ENCODE results near the gene MBOAT1.
"Not testable (repeated sequence)": the region's sequence is repeated elsewhere in the genome, so short reads cannot be mapped to it uniquely, and the experiment has no call there.

MBOAT1 gene

GRCh38 chr6:20169119-20169557, 43.1 kb downstream of the MBOAT1 start:
- DNase-seq, result no peak

DNA sequence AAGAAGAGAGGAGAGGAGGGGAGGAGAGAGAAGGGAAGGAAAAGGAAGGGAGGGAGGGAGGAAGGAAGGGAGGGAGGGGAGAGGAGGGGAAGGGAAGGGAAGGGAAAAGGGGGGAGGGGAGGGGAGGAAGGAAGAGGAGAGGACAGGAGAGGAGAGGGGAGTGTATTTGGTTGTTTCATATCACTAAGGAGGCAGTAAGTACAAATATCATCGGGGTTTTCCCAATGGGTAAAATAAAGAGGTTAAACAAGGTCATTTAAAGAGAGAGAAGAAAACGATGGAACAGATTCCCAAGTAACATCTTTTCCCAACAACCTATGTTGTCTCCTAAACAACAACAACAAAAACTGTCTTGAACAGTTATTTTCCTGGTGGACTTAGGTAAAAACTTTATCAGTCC, 43.6 kb downstream of the MBOAT1 start:
- peak; percentile 27 for DNase-seq

- DNase-seq, result no peak
Observed at GRCh38 chr6:20167601-20168000, 44.7 kb downstream of the MBOAT1 start.

DNA sequence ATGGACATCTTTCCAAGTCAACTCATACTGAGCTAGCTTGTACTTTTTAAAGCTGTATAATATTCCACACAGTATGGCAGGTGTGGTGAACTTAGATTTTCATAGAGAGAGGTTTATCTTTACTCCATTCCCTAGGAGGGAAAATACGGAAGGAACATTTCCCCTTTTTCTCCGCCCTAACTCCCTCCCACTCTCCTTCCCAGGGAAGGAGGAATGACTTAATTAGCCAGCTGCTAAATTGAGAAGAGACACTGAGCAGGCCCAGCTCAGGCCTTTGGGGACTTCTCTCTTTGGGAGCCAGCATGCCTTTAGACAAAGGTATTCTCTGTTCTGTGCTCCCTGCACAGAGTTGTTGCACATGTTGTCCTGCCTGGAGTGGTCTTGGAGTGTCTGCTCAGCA, 46.1 kb downstream of the MBOAT1 start:
- DNase-seq, result no peak

DNA sequence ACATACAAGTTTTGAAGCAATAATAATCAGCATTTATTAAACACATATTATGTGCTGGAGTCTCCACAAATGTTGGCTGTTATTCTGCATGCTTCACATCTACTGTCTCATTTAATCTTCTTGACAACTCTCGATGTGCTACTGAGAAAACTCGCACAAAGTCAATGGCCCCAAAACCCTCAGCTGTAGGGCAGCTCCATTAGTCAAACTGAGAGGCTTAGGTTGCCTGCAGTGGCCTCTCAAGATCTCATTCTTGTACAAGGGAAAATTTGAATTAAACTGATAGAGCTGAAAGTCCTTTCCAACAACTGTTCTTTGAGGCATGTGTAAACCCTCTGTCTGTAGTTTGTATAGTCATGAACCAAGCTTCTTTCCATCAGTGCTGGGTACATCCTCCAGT, 49.8 kb downstream of the MBOAT1 start:
- no peak for DNase-seq

- no peak for DNase-seq
Observed at GRCh38 chr6:20160541-20161283, 51.6 kb downstream of the MBOAT1 start.

DNA sequence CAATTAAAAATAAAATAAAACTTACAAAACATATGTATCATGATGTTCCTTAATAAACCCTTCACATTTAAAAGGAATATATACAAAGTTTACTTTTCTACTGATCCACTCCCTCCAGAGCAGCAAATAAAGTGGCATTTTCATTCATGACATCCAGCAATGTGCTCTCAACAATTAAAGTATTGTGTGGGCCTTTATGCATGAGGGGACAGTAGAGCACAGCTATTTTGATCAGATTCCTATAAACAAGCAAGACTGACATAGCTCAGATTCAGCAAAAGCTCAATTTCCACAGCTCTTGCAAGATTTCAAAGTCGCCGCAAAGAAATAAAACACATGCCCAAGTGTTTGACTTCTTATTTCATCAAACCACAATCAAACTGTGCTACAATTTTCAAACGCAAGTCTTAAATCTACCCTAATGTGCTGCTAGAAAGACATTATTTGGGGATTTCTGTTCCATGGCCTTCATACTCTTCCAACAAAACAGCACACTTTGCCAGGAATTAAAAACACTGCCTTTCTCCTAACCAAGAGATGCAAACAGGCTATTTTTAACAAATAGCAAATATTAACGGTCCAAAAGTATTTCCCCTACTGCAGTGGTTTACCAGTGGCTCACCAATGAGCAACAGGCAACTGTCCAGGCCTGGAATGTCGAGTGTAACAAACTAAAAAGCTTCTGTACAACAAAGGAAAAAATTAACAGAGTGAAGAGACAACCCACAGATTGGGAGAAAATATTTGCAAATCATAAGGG, 52.3 kb downstream of the MBOAT1 start:
- no peak for DNase-seq

GRCh38 chr6:20159098-20159497, 53.2 kb downstream of the MBOAT1 start:
- no peak for DNase-seq

GRCh38 chr6:20158676-20159075, 53.6 kb downstream of the MBOAT1 start:
- DNase-seq, result no peak

DNA sequence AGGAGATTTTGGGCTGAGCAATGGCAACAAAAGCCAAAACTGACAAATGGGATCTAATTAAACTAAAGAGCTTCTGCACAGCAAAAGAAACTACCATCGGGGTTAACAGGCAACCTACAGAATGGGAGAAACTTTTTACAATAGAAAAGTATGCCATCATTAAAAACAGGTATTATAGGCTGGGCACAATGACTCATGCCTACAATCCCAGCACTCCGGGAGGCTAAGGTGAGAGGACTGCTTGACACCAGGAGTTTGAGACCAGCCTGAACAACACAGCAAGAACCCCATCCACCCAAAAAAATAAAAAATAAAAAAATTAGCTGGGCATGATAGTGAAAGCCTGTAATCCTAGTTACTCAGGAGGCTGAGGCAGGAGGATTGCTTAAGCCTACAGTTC, 55.4 kb downstream of the MBOAT1 start:
- no peak for DNase-seq

DNA sequence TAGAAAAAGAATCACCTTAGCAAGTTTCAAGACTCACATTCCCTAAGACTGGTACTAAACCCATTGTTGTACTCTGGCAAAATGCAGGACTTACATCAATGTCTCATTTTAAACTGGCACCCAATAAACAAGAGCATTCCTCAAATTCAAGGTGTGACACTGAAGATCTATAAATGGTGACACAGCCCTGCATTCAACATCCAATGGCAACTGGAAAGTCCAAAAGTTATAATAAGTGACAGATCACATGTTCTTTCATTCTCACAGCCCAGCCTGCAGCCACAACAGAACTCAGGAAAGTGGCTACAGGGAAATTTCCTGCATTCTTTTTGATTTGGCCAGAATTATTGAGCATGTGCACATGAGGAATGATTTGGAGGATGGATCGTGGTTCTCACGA, 57.5 kb downstream of the MBOAT1 start:
- no peak for DNase-seq

- DNase-seq, result no peak
Observed at GRCh38 chr6:20153194-20153593, 59.1 kb downstream of the MBOAT1 start.

DNA sequence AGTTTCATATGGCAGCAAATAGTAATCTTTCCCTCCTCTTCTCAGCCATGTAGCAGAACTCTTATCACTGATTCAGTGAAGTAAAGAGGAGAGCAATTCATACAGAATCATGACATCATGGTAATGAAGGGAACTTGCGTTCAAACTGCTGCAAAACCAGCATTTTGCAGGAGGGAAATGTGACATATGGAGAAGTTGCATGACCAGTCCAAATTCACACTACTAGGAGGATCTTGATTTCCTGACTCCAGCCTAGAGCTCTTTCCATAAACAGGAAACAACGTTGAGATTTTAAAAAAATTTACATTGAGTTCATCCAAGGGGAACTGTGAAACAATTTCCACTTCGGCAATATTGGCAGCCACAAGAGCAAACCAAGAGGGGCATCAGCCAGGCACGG, 63.8 kb downstream of the MBOAT1 start:
- DNase-seq, result no peak

GRCh38 chr6:20147469-20147868, 64.8 kb downstream of the MBOAT1 start:
- DNase-seq, result no peak

GRCh38 chr6:20146831-20147230, 65.4 kb downstream of the MBOAT1 start:
- DNase-seq, result not testable (repeated sequence)

DNA sequence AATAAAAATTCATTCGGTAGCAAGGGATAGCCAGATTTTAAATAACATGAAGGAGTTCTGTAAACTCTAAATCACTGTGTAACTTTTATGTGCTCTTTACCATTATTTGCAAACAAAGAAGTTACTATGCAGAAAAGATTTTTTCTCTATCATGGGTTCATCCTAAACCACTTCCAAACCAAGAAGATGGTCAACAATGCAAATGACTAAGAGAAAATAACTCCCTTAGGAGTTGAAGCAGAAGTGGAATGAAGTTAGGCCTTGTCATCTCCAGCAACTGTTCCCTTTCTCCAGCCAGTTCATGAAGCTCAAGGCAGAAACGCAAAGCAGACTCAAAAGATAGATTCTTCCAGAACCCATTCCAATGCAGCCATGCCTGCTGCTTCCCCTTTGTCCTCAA, 66.0 kb downstream of the MBOAT1 start:
- DNase-seq, result no peak

- no peak for DNase-seq
Observed at GRCh38 chr6:20142866-20143265, 69.4 kb downstream of the MBOAT1 start.

GRCh38 chr6:20141931-20142330, 70.3 kb downstream of the MBOAT1 start:
- DNase-seq, result no peak

GRCh38 chr6:20139127-20139963, 72.9 kb downstream of the MBOAT1 start:
- not testable (repeated sequence) for DNase-seq

DNA sequence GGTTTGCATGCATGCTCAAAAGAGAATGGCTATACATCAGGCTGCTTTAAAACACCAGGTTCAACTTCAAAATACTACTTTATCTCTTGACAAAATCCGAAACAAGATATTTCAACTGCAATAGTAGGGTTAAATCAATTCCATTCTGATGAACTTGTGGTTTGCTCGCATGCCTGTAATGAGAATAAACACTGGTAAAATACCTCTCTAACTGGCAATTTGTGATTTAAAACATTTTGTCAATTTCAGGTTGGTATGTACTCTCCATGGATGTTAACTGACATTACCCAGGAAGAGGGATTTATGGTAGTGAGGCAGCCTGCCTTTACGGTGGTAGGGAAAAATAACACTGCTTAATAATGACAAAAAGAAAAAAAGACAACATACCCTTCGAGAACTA, 74.4 kb downstream of the MBOAT1 start:
- DNase-seq, result no peak

- DNase-seq, result no peak
Observed at GRCh38 chr6:20137240-20137639, 75.0 kb downstream of the MBOAT1 start.

DNA sequence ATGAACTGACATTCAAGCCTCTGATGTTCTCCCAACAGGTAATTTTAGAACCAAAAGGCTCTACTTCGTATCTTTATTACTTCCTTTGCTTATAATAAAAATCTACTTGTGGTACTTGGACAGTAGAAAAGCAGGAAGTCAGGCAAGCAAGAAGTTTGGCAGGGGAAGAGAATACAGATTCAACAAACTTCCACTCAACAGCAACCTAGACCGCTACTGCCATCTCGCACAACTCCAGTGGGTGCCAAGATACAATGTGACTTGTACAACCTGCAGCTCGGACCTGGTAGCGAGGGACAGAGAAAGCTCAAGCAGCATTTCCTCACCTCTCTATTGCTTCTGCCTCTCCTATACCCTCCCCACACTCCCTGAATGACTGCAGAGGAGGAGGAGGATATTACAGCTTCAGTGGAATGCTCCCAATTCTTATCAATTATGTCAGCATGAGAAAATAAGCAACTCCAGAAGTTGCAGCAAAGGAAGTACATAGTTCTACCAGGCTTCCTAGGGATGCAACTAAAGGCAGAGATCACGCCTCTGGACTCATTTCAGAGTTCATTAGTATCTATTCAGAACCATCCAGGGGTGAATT, 76.5 kb downstream of the MBOAT1 start:
- DNase-seq, result no peak

DNA sequence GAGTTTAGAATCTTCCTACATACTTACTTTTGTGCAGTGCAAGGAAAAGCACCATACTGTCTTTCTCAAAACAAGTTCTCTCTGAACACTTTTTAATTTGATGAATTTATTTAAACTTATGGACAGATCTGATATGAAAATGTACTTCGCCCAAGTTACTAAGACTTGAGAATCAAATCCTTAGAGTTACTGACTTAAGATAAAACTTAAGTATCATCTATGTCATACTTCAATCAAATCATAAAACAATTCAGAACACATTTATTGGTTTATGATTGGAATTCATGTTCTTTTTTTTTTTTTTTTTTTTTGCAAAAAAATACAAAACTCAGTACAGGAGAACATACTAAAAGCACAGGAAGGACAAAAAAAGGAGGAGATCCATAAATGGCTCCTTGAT, 77.7 kb downstream of the MBOAT1 start:
- no peak for DNase-seq

Data from NCI-H69 (cell line).